Caco-2 (cell line): ENCODE measurements around the gene SMAD7. TPM values are rescaled to one million over a fixed set of nuclear protein-coding genes. Genes with fewer than 3 reads are reported as not detected.

Source experiments
- BruUV-seq: library from RNA; stranded (reverse); fragments of 400-500 nt; replicated peaks from 2 replicates; lab custom pipeline; 2021; lab: Mats Ljungman, UMichigan
- CTCF ChIA-PET: fragments of 300-600 bp; sonication (Branson Sonifier 250); formaldehyde crosslinking; loops from one replicate; lab custom pipeline; 2022; ENCODE audit warnings: antibody characterized with exemption; lab: Charles Lee
- POLR2A ChIA-PET: fragments of 300-600 bp; sonication (Branson Sonifier 250); formaldehyde crosslinking; loops from one replicate; lab custom pipeline; 2022; ENCODE audit warnings: antibody characterized with exemption; lab: Charles Lee
- DNase-seq, 2 experiments: peaks; one replicate each; pipeline versions ENCODE4 v3.0.0 to v3.0.0-alpha.2; 2020 to 2022
- H3K27me3 ChIP-seq: replicated peaks from 2 replicates; pipeline ENCODE4 v1.6.0; 2011; ENCODE audit warnings: low read length; ENCODE audit not compliant: control insufficient read depth, insufficient read depth
- H3K36me3 ChIP-seq: 2 replicates; pipeline ENCODE4 v1.5.1; 2011; ENCODE audit warnings: low read length; ENCODE audit not compliant: control insufficient read depth, insufficient read depth
- H3K4me1 ChIP-seq: fragments of 250-450 bp; sonication (Bioruptor Pico); 2 replicates; pipeline ENCODE4 v1.5.1; 2020; ENCODE audit warnings: mild to moderate bottlenecking
- H3K4me3 ChIP-seq: 2 replicates; pipeline ENCODE4 v1.5.1; 2011; ENCODE audit warnings: low read depth, mild to moderate bottlenecking, control low read depth, low read length
- H3K9me3 ChIP-seq: fragments of 250-450 bp; sonication (Bioruptor Pico); 2 replicates; pipeline ENCODE4 v1.5.1; 2020; ENCODE audit warnings: mild to moderate bottlenecking, moderate library complexity
- H3K27ac Mint-ChIP-seq: one replicate; pipeline ENCODE4 v1.8.0; 2022; ENCODE audit warnings: mixed read lengths; ENCODE audit not compliant: unreplicated experiment
- H3K27me3 Mint-ChIP-seq: one replicate; pipeline ENCODE4 v1.8.0; 2022; ENCODE audit warnings: mixed read lengths; ENCODE audit not compliant: insufficient read depth, unreplicated experiment
- H3K36me3 Mint-ChIP-seq: one replicate; pipeline ENCODE4 v1.8.0; 2022; ENCODE audit warnings: mild to moderate bottlenecking, mixed read lengths; ENCODE audit not compliant: insufficient read depth, unreplicated experiment
- H3K4me1 Mint-ChIP-seq: one replicate; pipeline ENCODE4 v1.8.0; 2022; ENCODE audit warnings: low read depth, mixed read lengths; ENCODE audit not compliant: unreplicated experiment
- H3K4me3 Mint-ChIP-seq: one replicate; pipeline ENCODE4 v1.8.0; 2022; ENCODE audit warnings: mild to moderate bottlenecking, moderate library complexity, mixed read lengths; ENCODE audit not compliant: unreplicated experiment
- H3K9me3 Mint-ChIP-seq: one replicate; pipeline ENCODE4 v1.8.0; 2022; ENCODE audit warnings: mixed read lengths; ENCODE audit not compliant: unreplicated experiment
- CTCF ChIP-seq, 2 experiments: fragments of 200-600 bp in 1 of 2; IDR thresholded peaks; 1 replicate in 1 of 2; 2 replicates in 1 of 2; pipeline versions ENCODE4 v1.5.1 to v1.8.0; 2011 to 2022; ENCODE audit warnings: antibody characterized with exemption in 1 of 2, control low read depth in 1 of 2, inconsistent platforms in 1 of 2, low read depth in 1 of 2, low read length in 1 of 2, mild to moderate bottlenecking in 1 of 2, moderate library complexity in 1 of 2; ENCODE audit not compliant: insufficient read depth in 1 of 2, severe bottlenecking in 1 of 2, unreplicated experiment in 1 of 2
- intact Hi-C: fragments of 100-400 bp; cut with micrococcal nuclease; formaldehyde crosslinking; loops from one replicate; pipeline ENCODE4 v1.10.0; 2022; ENCODE audit not compliant: unreplicated experiment
- total RNA-seq: library from RNA; stranded (reverse); gene quantifications from 2 replicates; pipeline ENCODE4 v1.2.3, GENCODE V29; 2022

SMAD7 gene
- total RNA-seq, 1 experiment from 2014 or later: 9.3 TPM

DNA sequence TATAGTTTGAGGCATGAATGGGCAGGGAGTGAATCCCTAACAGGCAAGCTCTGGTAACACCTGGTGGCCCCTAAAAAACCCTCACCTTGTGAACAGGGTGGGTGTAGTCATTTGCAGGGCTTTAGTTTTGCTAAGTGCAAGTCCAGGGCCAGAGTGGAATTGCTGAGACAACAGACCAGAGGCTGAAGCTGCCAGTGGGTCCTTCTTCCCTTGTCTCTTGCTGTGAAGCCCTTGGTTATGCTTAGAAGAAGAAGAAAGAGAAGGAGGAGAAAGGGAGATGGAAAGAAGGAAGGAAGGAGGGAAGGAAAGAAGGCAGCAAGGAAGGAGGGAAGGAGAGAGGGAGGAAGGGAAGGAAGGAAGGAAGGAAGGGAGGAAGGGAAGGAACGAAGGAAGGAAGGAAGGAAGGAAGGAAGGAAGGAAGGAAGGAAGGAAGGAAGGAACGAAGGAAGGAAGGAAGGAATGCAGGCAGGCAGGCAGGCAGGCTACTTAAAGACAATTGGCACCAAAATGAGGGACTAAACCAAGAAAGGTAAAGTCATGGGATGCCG is 45.8 kb downstream of the SMAD7 start:
- CTCF ChIA-PET: no interaction called here
- TF ChIP-seq CTCF (IDR thresholded peaks at IDR 0.05; ENCODE audit: insufficient read depth in 1 of 2, low read depth in 1 of 2, low read length in 1 of 2, severe bottlenecking in 1 of 2, unreplicated experiment in 1 of 2): no peak
- intact Hi-C loops: no loop called here
- H3K27me3 Mint-ChIP-seq: no peaks in the 10 kb centered on the region
- DNase-seq: no peak
- Histone ChIP-seq H3K9me3 (no peaks in the 10 kb centered on the region), H3K4me1 (no peaks in the 10 kb centered on the region), H3K27me3 (no peaks in the 10 kb centered on the region), H3K36me3 (no peaks in the 10 kb centered on the region), H3K4me3 (no peak overlapping the region)
- H3K4me3 Mint-ChIP-seq: no peak overlapping the region
- BruUV-seq: no TSS peak
- H3K27ac Mint-ChIP-seq: no peak overlapping the region
- POLR2A ChIA-PET: no interaction called here
- peaks cover 15% of the 10 kb centered on the region for H3K9me3 Mint-ChIP-seq
- no peaks in the 10 kb centered on the region for H3K4me1 Mint-ChIP-seq
- H3K36me3 Mint-ChIP-seq: peaks cover 5% of the 10 kb centered on the region

DNA sequence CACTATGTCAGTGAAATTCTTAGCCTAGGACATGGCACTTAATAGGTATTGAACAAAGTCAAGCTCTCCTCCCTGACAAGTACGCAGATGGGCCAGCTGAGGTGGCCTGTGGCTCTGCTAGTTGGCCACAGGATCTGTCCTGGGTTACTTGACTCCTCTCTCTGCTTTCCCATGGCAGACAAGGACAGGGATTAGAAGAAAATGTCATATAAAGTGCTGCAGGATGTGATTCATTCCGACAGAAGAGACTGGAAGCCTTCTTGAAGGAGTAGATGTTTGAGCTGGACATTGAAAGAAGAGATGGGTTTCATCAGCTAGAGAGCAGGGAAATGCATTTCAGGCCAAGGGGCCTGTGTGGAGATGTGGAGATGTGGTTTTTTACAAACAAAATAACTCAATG is 46.7 kb downstream of the SMAD7 start:
- CTCF ChIA-PET: no interaction called here
- Histone ChIP-seq H3K4me3 (no peak overlapping the region), H3K4me1 (no peaks in the 10 kb centered on the region), H3K36me3 (no peaks in the 10 kb centered on the region), H3K27me3 (no peaks in the 10 kb centered on the region), H3K9me3 (no peaks in the 10 kb centered on the region)
- no peak for TF ChIP-seq CTCF (IDR thresholded peaks at IDR 0.05; ENCODE audit: insufficient read depth in 1 of 2, low read depth in 1 of 2, low read length in 1 of 2, severe bottlenecking in 1 of 2, unreplicated experiment in 1 of 2)
- Mint-ChIP-seq H3K36me3 (peaks cover 4% of the 10 kb centered on the region), H3K4me1 (no peaks in the 10 kb centered on the region), H3K4me3 (no peak overlapping the region), H3K27ac (no peak overlapping the region), H3K27me3 (no peaks in the 10 kb centered on the region), H3K9me3 (peaks cover 15% of the 10 kb centered on the region)
- DNase-seq: no peak
- intact Hi-C loops: no loop called here
- POLR2A ChIA-PET: no interaction called here
- BruUV-seq: no TSS peak

DNA sequence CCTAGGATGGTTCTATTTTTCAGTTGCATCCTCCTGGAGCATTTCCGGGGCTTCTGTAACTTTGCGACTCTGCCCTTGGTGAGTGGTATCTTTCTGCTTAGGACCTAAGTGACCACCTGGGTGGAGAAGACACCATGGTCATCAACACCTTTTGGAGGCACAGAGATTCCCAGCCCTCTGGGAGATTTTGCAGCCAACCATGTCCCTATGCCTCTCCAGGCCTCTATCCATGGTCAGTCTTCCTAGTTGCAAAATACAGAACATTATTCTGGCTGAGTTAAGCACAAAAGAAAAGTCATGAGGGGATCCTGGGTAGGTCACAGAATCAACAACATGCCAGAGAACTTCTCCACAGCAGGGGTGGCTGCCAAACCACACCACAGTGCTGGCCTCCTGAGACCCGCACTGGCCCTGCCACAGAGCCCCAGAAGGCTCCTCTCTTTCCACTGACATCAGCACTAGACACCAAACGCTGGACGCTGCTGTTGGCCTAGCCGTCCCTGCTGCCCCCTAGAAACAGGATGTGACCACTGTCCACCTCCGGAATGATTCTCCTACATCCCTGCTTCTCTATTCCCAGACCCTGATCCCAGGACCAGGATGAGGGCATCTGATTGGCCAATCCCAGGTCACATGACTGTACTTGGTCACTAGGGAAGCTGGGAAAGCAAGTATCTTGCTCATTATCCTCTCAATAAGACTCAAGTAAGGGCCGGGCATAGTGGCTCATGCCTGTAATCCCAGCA is 47.7 kb downstream of the SMAD7 start:
- no peak for DNase-seq
- no peaks in the 10 kb centered on the region for H3K9me3 ChIP-seq
- Mint-ChIP-seq H3K27me3 (no peaks in the 10 kb centered on the region), H3K36me3 (no peaks in the 10 kb centered on the region), H3K4me3 (no peak overlapping the region), H3K4me1 (no peaks in the 10 kb centered on the region), H3K27ac (no peak overlapping the region), H3K9me3 (peaks cover 15% of the 10 kb centered on the region)
- H3K36me3 ChIP-seq: no peaks in the 10 kb centered on the region
- no peak for TF ChIP-seq CTCF (IDR thresholded peaks at IDR 0.05; ENCODE audit: insufficient read depth in 1 of 2, low read depth in 1 of 2, low read length in 1 of 2, severe bottlenecking in 1 of 2, unreplicated experiment in 1 of 2)
- intact Hi-C loops: no loop called here
- no peaks in the 10 kb centered on the region for H3K27me3 ChIP-seq
- POLR2A ChIA-PET: no interaction called here
- CTCF ChIA-PET: no interaction called here
- BruUV-seq: no TSS peak
- H3K4me3 ChIP-seq: no peak overlapping the region
- H3K4me1 ChIP-seq: no peaks in the 10 kb centered on the region
